A549 (cell line): ENCODE results near the gene KCNAB1. TPM values are rescaled to one million over a fixed set of nuclear protein-coding genes. Genes with fewer than 3 reads are reported as not detected.
A peak's percentile ranks its signal among the peaks of the same experiment; 100 is the strongest.

Experiments
- ATAC-seq, 2 experiments: fragments of 200-7000 bp in 1 of 2; fragments of >200 bp in 1 of 2; cut with Nextera tagmentation in 1 of 2; cut with Tn5 transposase in 1 of 2; 3 replicates each; pipeline versions ENCODE4 v1.8.0 to v1.9.1; 2018 to 2020; ENCODE audit warnings: mild to moderate bottlenecking in 1 of 2, moderate library complexity in 1 of 2
- CTCF ChIA-PET: fragments of 300-600 bp; sonication (Branson Sonifier 250); formaldehyde crosslinking; extraction: SDS; loops from one replicate; lab custom pipeline; 2021; ENCODE audit warnings: antibody characterized with exemption, inconsistent platforms; lab: Yijun Ruan, JAX
- POLR2A ChIA-PET: fragments of 350-600 bp; formaldehyde crosslinking; extraction: SDS; loops from one replicate; lab custom pipeline; 2021; ENCODE audit warnings: antibody characterized with exemption, inconsistent platforms; lab: Yijun Ruan, JAX
- DNase-seq, 2 experiments: peaks; one replicate each; pipeline versions ENCODE4 v3.0.0 to v3.0.0-alpha.2; 2011 to 2016; ENCODE audit warnings: low read depth in 1 of 2, low spot score in 1 of 2
- FAIRE-seq: peaks from 2 replicates; lab custom pipeline; 2011; peaks lifted over from hg19 to GRCh38; lab: Jason Lieb, UNC
- H3K27ac ChIP-seq, 2 experiments: fragments of >200 bp; sonication (Bioruptor Twin); formaldehyde crosslinking; 3 replicates each; pipeline ENCODE4 v1.5.1; 2016 to 2017
- H3K4me1 ChIP-seq: fragments of >200 bp; sonication (Bioruptor Twin); formaldehyde crosslinking; 3 replicates; pipeline ENCODE4 v1.6.1; 2016
- H3K4me2 ChIP-seq: fragments of >200 bp; sonication (Bioruptor Twin); formaldehyde crosslinking; 3 replicates; pipeline ENCODE4 v1.6.1; 2016
- H3K4me3 ChIP-seq: fragments of >200 bp; sonication (Bioruptor Twin); formaldehyde crosslinking; 3 replicates; pipeline ENCODE4 v1.5.1; 2016
- H3K9me3 ChIP-seq: fragments of >200 bp; sonication (Bioruptor Twin); formaldehyde crosslinking; 3 replicates; pipeline ENCODE4 v1.6.1; 2016
- ATOH8 ChIP-seq: fragments of 250-450 bp; sonication (Bioruptor Pico); IDR thresholded peaks from 2 replicates; pipeline ENCODE4 v1.5.0; 2020; ENCODE audit warnings: low read depth, mild to moderate bottlenecking, moderate library complexity
- BHLHE40 ChIP-seq: IDR thresholded peaks from 2 replicates; pipeline ENCODE4 v1.6.1; 2012; ENCODE audit warnings: low read depth, low read length, inconsistent platforms
- CBX2 ChIP-seq: fragments of 200-600 bp; sonication (generic); IDR thresholded peaks from 2 replicates; pipeline ENCODE4 v1.6.1; 2016; ENCODE audit warnings: low read depth, mild to moderate bottlenecking, borderline replicate concordance
- CHD2 ChIP-seq: fragments of 150-350 bp; IDR thresholded peaks from 2 replicates; pipeline ENCODE4 v1.6.1; 2014; ENCODE audit warnings: low read length; ENCODE audit not compliant: partially characterized antibody
- CTCF ChIP-seq: fragments of >200 bp; sonication (Bioruptor Twin); formaldehyde crosslinking; IDR thresholded peaks from 3 replicates; pipeline ENCODE4 v1.5.1; 2016
- EHF ChIP-seq: fragments of 250-450 bp; sonication (Bioruptor Pico); IDR thresholded peaks from 2 replicates; pipeline ENCODE4 v1.5.0; 2020; ENCODE audit warnings: mild to moderate bottlenecking
- EHMT2 ChIP-seq: fragments of 200-600 bp; sonication (generic); IDR thresholded peaks from 2 replicates; pipeline ENCODE4 v1.6.1; 2016; ENCODE audit warnings: antibody characterized with exemption, low read depth, mild to moderate bottlenecking, moderate library complexity
- GATA3 ChIP-seq: IDR thresholded peaks from 2 replicates; pipeline ENCODE4 v1.6.1; 2012; ENCODE audit warnings: borderline replicate concordance
- HDAC2 ChIP-seq: fragments of 200-600 bp; sonication (generic); IDR thresholded peaks from 2 replicates; pipeline ENCODE4 v1.6.1; 2016
- JUNB ChIP-seq: fragments of >200 bp; sonication (Bioruptor Twin); formaldehyde crosslinking; IDR thresholded peaks from 2 replicates; pipeline ENCODE4 v1.6.1; 2016
- KDM5A ChIP-seq: fragments of 200-600 bp; sonication (generic); IDR thresholded peaks from 2 replicates; pipeline ENCODE4 v1.6.1; 2016; ENCODE audit warnings: antibody characterized with exemption, mild to moderate bottlenecking
- MAFK ChIP-seq: fragments of 450-650 bp; IDR thresholded peaks from 2 replicates; pipeline ENCODE4 v1.6.1; 2014; ENCODE audit not compliant: partially characterized antibody
- MAZ ChIP-seq: fragments of 150-350 bp; IDR thresholded peaks from 2 replicates; pipeline ENCODE4 v1.6.1; 2014; ENCODE audit warnings: antibody characterized with exemption, low read depth, low read length, borderline replicate concordance
- NPAS2 ChIP-seq: fragments of 250-450 bp; sonication (Bioruptor Pico); IDR thresholded peaks from 2 replicates; pipeline ENCODE4 v1.8.0; 2022; ENCODE audit warnings: mild to moderate bottlenecking, moderate library complexity, borderline replicate concordance
- PBX3 ChIP-seq: IDR thresholded peaks from 2 replicates; pipeline ENCODE4 v1.6.1; 2012
- PHF8 ChIP-seq: fragments of 200-600 bp; sonication (generic); IDR thresholded peaks from 2 replicates; pipeline ENCODE4 v1.6.1; 2016; ENCODE audit warnings: low read depth, mild to moderate bottlenecking, antibody characterized with exemption, moderate library complexity, borderline replicate concordance
- RAD21 ChIP-seq, 2 experiments: fragments of >200 bp in 1 of 2; sonication (Bioruptor Twin) in 1 of 2; formaldehyde crosslinking in 1 of 2; IDR thresholded peaks in 1 of 2; conservative IDR thresholded peaks in 1 of 2; 2 replicates in 1 of 2; 3 replicates in 1 of 2; pipeline ENCODE4 v1.6.1; 2012 to 2018; ENCODE audit warnings: inconsistent platforms in 1 of 2
- RCOR1 ChIP-seq: fragments of 150-350 bp; IDR thresholded peaks from 2 replicates; pipeline ENCODE4 v1.6.1; 2014; ENCODE audit warnings: antibody characterized with exemption, low read length, low read depth
- RFX5 ChIP-seq: fragments of 450-650 bp; IDR thresholded peaks from 2 replicates; pipeline ENCODE4 v1.7.1; 2014; ENCODE audit warnings: antibody characterized with exemption, mild to moderate bottlenecking, moderate library complexity
- SMC3 ChIP-seq: fragments of >200 bp; sonication (Bioruptor Twin); formaldehyde crosslinking; IDR thresholded peaks from 3 replicates; pipeline ENCODE4 v1.6.1; 2018; ENCODE audit warnings: inconsistent platforms
- TFCP2L1 ChIP-seq: fragments of 250-450 bp; sonication (Bioruptor Pico); IDR thresholded peaks from 2 replicates; pipeline ENCODE4 v1.5.0; 2021; ENCODE audit warnings: mild to moderate bottlenecking
- TP53 ChIP-seq: fragments of 250-450 bp; sonication (Bioruptor Pico); IDR thresholded peaks from 2 replicates; pipeline ENCODE4 v1.5.0; 2021; ENCODE audit warnings: mild to moderate bottlenecking, moderate library complexity
- ZC3H11A ChIP-seq: fragments of 450-650 bp; IDR thresholded peaks from 2 replicates; pipeline ENCODE4 v1.6.1; 2014; ENCODE audit warnings: antibody characterized with exemption, mild to moderate bottlenecking
- WGBS: methylation state at CpG from one replicate; pipeline ENCODE4 v1.1.6; 2017; ENCODE audit errors: missing lambda C conversion rate; 5-methylcytosine and 5-hydroxymethylcytosine counted together
- polyA plus RNA-seq, 4 experiments: library from polyadenylated mRNA; depleted of rRNA in 3 of 4; stranded (reverse); fragments of >200 nt; fragmentation: RNase III in 1 of 4; extraction: RNeasy Plus Mini Kit Qiagen cat#74134 plus additional on column Dnase treatment in 1 of 4; gene quantifications; 2 replicates in 3 of 4; 3 replicates in 1 of 4; pipeline ENCODE4 v1.2.3, GENCODE V29; 2011 to 2017
- TF ChIP-seq, protein P1 (sequence below): fragments of 250-450 bp; sonication (Bioruptor Pico); IDR thresholded peaks from 2 replicates; pipeline ENCODE4 v1.5.0; 2021; ENCODE audit warnings: mild to moderate bottlenecking, moderate library complexity, borderline replicate concordance
- TF ChIP-seq, protein P2 (sequence below): IDR thresholded peaks from 2 replicates; pipeline ENCODE4 v1.6.1; 2012

KCNAB1 gene
- polyA plus RNA-seq, 2 of the 4 experiments (the other 2 are of a cell fraction): not detected

DNA sequence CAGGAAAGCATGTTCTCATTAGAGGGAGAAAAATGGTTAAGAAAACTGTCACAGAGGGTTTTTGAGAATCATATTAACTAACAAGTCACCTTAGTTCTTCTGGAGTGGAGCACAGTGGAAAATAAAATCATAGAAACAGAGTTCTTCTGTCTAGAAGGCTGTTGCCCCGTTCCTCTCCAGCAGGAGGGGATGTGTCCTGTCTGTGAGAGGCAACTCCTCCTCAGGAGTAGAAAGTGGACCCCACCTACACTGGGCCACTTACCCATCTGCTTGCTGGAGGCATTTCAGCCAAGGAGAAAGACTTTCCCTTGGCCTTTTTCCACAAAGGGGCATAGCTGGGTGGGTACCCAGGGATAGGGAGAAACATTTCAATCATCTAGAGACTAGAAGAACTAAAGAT, 327.9 kb downstream of the KCNAB1 start:
- TF ChIP-seq RAD21 (conservative IDR thresholded peaks at IDR 0.05 in 1 of 2, IDR thresholded peaks at IDR 0.05 in 1 of 2) (peak in 1 of 2 experiments; percentile 32; a peak in 1 of 5 replicates), MAZ (no peak)
- TF ChIP-seq, all 56 proteins: peak for 1
- no peak overlapping the region for H3K4me2 ChIP-seq
- FAIRE-seq (no peak), DNase-seq (peak; percentile 36 to 41), ATAC-seq (peak; percentile 69 to 89; a peak in 4 of 6 replicates)
- no peaks in the 10 kb centered on the region for H3K9me3 ChIP-seq
- ChIA-PET POLR2A (no interaction called here), CTCF (interaction anchor here (2.8 kb wide), 1 partner anchor 297 kb away, joined by 14 read pairs; no protein-coding TSS in a partner anchor)
- no peaks in the 10 kb centered on the region for H3K4me1 ChIP-seq
- H3K27ac ChIP-seq: no peak overlapping the region
- 0% methylated on average over 1 of the region's 1 CpG for WGBS
- no peak overlapping the region for H3K4me3 ChIP-seq

- H3K9me3 ChIP-seq: no peaks in the 10 kb centered on the region
- H3K4me1 ChIP-seq: no peaks in the 10 kb centered on the region
- ATAC-seq (peak; percentile 72 to 87; a peak in 4 of 6 replicates), DNase-seq (peak; percentile 28 to 32), FAIRE-seq (peak; percentile 28)
- no peak overlapping the region for H3K4me2 ChIP-seq
- TF ChIP-seq EHF (no peak), ATOH8 (CRISPR knock-in tag) (no peak), MAFK (peak; percentile 71), TFCP2L1 (CRISPR knock-in tag) (no peak), EHMT2 (no peak), JUNB (no peak), BHLHE40 (no peak), KDM5A (no peak), CTCF (peak; percentile 44), RAD21 (conservative IDR thresholded peaks at IDR 0.05 in 1 of 2, IDR thresholded peaks at IDR 0.05 in 1 of 2) (peak; percentile 25 to 27; a peak in 1 of 5 replicates), SMC3 (0 out of 3 replicates have a peak, but pooled peaks have one; percentile 16), TP53 (CRISPR knock-in tag) (no peak)
- TF ChIP-seq, protein P1, sequence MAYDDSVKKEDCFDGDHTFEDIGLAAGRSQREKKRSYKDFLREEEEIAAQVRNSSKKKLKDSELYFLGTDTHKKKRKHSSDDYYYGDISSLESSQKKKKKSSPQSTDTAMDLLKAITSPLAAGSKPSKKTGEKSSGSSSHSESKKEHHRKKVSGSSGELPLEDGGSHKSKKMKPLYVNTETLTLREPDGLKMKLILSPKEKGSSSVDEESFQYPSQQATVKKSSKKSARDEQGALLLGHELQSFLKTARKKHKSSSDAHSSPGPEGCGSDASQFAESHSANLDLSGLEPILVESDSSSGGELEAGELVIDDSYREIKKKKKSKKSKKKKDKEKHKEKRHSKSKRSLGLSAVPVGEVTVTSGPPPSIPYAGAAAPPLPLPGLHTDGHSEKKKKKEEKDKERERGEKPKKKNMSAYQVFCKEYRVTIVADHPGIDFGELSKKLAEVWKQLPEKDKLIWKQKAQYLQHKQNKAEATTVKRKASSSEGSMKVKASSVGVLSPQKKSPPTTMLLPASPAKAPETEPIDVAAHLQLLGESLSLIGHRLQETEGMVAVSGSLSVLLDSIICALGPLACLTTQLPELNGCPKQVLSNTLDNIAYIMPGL (CRISPR knock-in tag): no peak
- ChIA-PET CTCF (interaction anchor here (0.6 to 2.8 kb wide), 12 partner anchors 9 to 688 kb away, joined by 3 to 14 read pairs (median 4); no protein-coding TSS in a partner anchor), POLR2A (no interaction called here)
- no peak overlapping the region for H3K27ac ChIP-seq
- no peak overlapping the region for H3K4me3 ChIP-seq
- 13% methylated on average over 2 of the region's 2 CpGs for WGBS
These were observed 329.6 kb downstream of the KCNAB1 start for GRCh38 chr3:156449710-156450574.

DNA sequence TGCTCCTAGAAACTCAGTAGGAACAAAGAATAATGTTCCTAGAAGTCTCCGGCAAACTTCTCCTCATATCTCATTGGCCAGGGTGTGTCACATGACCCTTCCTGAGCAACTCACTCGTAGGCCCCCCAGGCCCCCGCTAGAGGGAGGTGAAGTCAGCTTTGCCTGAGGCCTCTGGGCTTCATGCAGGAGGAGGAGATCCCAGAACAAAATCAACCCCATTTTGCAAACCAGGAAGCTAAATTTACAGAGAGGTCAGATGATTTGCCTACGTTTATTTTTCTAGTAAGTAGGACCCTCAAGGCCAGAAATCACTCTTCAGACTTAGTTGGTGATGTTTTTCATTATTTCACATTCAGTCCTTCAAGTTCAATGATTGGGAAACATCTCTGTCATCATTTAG, 335.5 kb downstream of the KCNAB1 start:
- ATAC-seq (peak in 1 of 2 experiments; percentile 31; a peak in 1 of 6 replicates), DNase-seq (peak in 1 of 2 experiments; percentile 5), FAIRE-seq (no peak)
- TF ChIP-seq NPAS2 (CRISPR knock-in tag): no peak
- no peak for TF ChIP-seq ATOH8 (CRISPR knock-in tag)
- no peak for TF ChIP-seq HDAC2
- TF ChIP-seq CHD2: no peak
- TF ChIP-seq RCOR1: no peak
- TF ChIP-seq JUNB: no peak
- TF ChIP-seq EHF: no peak
- no peak for TF ChIP-seq ZC3H11A
- TF ChIP-seq GATA3: no peak
- no peak for TF ChIP-seq TP53 (CRISPR knock-in tag)
- no peak for TF ChIP-seq CBX2
- no peak for TF ChIP-seq PHF8
- TF ChIP-seq, protein P2, sequence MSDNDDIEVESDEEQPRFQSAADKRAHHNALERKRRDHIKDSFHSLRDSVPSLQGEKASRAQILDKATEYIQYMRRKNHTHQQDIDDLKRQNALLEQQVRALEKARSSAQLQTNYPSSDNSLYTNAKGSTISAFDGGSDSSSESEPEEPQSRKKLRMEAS: no peak
- TF ChIP-seq PBX3: no peak
- no peak for TF ChIP-seq RFX5
- ChIA-PET POLR2A (no interaction called here), CTCF (no interaction called here)
- Histone ChIP-seq H3K4me2 (no peak overlapping the region), H3K4me1 (no peaks in the 10 kb centered on the region), H3K4me3 (no peak overlapping the region), H3K27ac (no peak overlapping the region), H3K9me3 (no peaks in the 10 kb centered on the region)
- WGBS: 52% methylated on average over 4 of the region's 4 CpGs
